SU-DHL-6 (cell line): ENCODE data around the gene ZGPAT.

Experiments used
- EZH2phosphoT487 ChIP-seq: fragments of 200-600 bp; sonication (generic), shearing (Covaris generic); conservative IDR thresholded peaks from 2 replicates; pipeline ENCODE4 v1.6.1; 2018; ENCODE audit warnings: mild to moderate bottlenecking, antibody characterized with exemption, low read length, moderate library complexity, mixed read lengths
- TF ChIP-seq, protein P1 (sequence below): fragments of 200-600 bp; sonication (generic); IDR thresholded peaks from one replicate; pipeline ENCODE4 v1.5.1; 2017; ENCODE audit warnings: antibody characterized with exemption, mild to moderate bottlenecking, low read length, moderate library complexity; ENCODE audit not compliant: insufficient read depth, poor library complexity, severe bottlenecking

- TF ChIP-seq EZH2phosphoT487 = no peak
- TF ChIP-seq, protein P1, sequence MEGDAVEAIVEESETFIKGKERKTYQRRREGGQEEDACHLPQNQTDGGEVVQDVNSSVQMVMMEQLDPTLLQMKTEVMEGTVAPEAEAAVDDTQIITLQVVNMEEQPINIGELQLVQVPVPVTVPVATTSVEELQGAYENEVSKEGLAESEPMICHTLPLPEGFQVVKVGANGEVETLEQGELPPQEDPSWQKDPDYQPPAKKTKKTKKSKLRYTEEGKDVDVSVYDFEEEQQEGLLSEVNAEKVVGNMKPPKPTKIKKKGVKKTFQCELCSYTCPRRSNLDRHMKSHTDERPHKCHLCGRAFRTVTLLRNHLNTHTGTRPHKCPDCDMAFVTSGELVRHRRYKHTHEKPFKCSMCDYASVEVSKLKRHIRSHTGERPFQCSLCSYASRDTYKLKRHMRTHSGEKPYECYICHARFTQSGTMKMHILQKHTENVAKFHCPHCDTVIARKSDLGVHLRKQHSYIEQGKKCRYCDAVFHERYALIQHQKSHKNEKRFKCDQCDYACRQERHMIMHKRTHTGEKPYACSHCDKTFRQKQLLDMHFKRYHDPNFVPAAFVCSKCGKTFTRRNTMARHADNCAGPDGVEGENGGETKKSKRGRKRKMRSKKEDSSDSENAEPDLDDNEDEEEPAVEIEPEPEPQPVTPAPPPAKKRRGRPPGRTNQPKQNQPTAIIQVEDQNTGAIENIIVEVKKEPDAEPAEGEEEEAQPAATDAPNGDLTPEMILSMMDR = no peak
Observed at GRCh38 chr20:63778034-63778752, 70.4 kb downstream of the ZGPAT start.
